Adrenal gland (tissue), 5 donors: ENCODE data around the gene SERPINE1.

Experiments
- CTCF ChIP-seq, 6 experiments: fragments of 450-650 bp in 4 of 6; fragments of 200-600 bp in 2 of 6; sonication (generic) in 1 of 6; IDR thresholded peaks; 1 replicate in 5 of 6; 2 replicates in 1 of 6; pipeline versions ENCODE4 v1.5.1 to v1.8.0; 2016 to 2021; ENCODE audit warnings: antibody characterized with exemption in 6 of 6, mild to moderate bottlenecking in 2 of 6, moderate library complexity in 1 of 6
- POLR2A ChIP-seq, 2 donors: fragments of 450-650 bp; IDR thresholded peaks; one replicate each; pipeline ENCODE4 v1.6.1; 2017; ENCODE audit warnings: antibody characterized with exemption in 2 of 2, mild to moderate bottlenecking in 2 of 2, moderate library complexity in 1 of 2
- donor health status: DM: no; HTN: no; CAD: no.

GRCh38 chr7:101154693-101155102 is 27.8 kb downstream of the SERPINE1 start:
- TF ChIP-seq CTCF (IDR thresholded peaks at IDR 0.05) = no peak
- TF ChIP-seq POLR2A (IDR thresholded peaks at IDR 0.05) = no peak
